NCI-H526 treated with DMSO at 0.1 percent for 48 hours (cell line): ENCODE data around the gene GRP.

Experiments
- DNase-seq: peaks from one replicate; lab custom pipeline; 2025; lab: John Stamatoyannopoulos, UW

Gene GRP

GRCh38 chr18:59267503-59268126 lies 47.7 kb downstream of the GRP start:
- no peak for DNase-seq

GRCh38 chr18:59268127-59268720 lies 48.3 kb downstream of the GRP start:
- no peak for DNase-seq

DNA sequence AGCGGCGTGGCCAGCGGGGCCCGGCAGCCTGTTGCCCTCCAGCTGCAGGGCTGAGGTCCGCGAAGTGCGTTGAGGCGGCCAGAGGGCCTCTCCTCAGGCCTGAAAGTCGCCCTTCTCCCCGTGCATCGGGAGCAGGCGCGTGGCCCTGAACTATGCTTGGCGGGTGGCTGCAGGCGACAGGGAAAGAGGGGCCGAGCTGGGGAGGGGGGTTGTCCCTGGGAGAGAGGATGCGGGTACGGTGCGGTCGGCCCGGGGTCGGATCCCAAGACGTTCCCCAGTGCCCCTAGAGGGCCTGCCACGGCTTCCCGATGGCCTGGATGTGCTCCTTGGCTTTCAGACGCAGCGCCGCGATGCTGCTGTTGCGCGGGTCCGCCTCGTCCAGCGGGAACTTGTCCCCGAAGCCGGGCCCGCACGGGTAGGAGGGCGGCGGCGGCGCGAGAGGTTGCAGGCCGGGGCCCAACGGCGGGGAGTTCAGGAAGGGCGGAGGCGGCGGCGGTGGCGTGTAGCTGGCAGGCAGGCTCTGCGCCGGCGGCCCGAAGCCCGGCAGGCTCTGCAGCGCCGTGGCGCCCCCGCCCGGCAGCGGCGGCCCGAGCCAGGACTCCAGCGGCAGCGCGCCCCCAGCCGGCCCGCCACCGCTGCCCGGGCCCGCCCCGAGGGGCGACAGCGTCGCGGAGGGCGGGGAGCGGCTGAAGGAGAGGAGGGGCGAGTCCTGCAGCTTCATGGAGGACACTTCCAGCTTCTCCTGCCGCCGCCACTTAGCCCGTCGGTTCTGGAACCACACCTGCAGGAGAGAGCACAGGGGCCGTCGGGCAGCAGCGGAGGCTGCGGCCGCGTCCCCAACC lies 49.0 kb downstream of the GRP start:
- DNase-seq, result no peak

- no peak for DNase-seq
Measured at GRCh38 chr18:59269563-59270119, 49.7 kb downstream of the GRP start.

GRCh38 chr18:59270689-59271257 lies 50.8 kb downstream of the GRP start:
- no peak for DNase-seq

DNA sequence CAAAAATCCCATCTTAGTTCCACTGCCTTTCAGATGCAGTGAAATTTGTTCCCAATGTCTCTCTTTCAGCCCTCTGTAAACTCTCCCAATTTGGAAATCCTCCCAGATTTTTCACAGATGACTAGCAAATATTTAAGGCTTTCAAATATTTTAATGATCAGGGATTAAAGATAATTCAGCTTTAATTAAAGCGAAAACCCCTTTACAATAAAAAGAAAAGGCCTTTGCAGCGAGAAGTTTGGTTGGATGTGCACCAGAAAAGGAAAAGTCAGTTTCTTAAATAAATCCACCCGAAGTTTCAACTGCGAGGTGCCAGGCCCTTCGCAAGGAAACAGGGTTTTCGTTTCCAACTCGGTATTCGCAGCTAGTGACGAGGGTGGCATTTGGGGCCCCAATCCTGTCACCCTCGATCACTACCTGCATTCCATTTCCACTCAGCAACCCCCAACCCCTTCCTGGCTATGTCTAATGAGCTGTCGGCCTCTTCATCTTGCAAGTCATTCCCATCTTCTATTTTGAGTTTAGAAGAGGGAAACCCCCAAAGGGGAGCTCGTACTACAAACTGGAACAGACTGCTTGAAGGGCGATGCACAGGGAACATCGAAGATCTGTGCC lies 51.8 kb downstream of the GRP start:
- DNase-seq, result no peak

GRCh38 chr18:59272221-59272888 lies 52.4 kb downstream of the GRP start:
- DNase-seq, result no peak

DNA sequence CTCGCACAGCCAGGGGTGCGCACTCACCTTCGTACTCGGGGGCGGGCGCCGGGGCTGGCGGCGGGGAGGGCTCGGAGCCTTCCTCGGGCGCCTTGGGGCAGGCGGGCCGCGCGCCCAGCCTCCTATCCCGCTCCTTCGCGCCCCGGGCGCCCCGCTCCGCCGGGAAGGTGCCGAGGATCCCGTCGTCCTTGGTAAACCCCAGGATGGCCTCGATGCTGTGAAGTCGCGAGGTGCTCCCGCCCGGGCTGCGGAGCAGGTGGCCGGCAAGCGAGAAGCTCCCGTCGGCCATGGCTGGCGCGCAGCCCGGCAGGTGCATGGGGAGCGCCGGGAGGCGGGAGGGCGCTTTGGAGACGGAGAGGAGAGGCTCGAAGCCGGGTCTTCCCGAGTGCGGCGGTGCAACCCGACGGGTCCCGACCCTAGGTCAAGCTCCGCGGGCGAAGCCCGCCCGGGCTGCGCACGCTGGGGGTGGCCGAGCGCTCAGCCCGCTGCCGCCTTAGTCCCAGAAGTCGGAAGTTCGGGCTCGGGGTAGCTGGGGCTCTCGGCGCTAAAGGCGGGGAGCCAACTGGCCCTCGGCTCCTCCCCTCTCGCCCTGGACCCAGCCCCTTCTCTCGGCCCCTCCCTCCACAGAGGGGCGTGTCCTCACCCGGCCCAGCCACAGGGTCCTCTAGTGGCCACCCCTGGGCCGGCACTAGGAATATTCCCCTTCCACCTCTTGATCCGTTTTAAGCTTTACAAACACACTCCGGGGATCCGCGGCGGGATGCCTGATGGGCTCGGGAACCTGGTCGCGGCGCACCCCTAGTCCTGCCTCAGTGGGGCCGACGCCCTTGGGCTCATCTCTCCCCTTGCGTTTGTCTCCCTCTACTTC lies 53.2 kb downstream of the GRP start, which contains the start of gene RAX:
TSS of gene RAX (minus strand) at position 564 of the 868 bp plus-strand sequence. CDS start at position 316, 248 bp downstream.
- DNase-seq, result no peak

GRCh38 chr18:59273759-59274532 lies 54.0 kb downstream of the GRP start:
- no peak for DNase-seq

GRCh38 chr18:59274533-59274928 lies 54.6 kb downstream of the GRP start:
- DNase-seq, result no peak

DNA sequence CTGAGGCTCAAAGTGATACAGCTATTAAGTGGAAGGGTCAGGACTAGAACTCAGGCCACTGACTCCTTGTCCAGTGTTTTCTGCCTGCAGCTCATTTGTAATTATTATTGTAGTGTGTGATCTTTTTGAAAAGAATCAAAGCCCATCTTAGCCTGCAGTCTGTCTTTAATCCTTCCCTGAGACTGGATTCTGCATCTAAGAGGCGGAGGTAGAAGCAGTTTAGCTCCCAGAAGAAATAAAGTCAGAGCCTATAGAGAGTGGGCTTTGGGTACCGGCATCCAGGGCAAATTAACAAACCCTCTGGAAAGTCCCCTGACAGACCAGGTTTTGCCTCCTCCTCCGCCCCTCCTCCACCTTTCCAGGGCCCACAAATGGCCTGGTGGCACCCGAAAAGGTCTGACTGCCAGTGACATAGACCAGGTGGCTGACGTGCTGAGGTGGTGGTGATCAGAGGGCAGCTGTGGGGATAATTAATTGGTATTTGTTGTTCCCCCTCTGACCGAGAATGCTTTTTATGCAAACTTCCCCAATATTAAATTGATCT lies 55.5 kb downstream of the GRP start:
- DNase-seq, result no peak

GRCh38 chr18:59276047-59276446 lies 56.1 kb downstream of the GRP start:
- no peak for DNase-seq

GRCh38 chr18:59278793-59279192 lies 58.8 kb downstream of the GRP start:
- no peak for DNase-seq

- DNase-seq, result no peak
Measured at GRCh38 chr18:59279193-59279592, 59.2 kb downstream of the GRP start.

- DNase-seq, result no peak
Measured at GRCh38 chr18:59279722-59280121, 59.8 kb downstream of the GRP start.
